HUDEP-2 (cell line): ENCODE data around the gene PPFIA3.

Source experiments
- DNase-seq, 76 experiments: peaks; one replicate each; lab custom pipeline; 2025; ENCODE audit not compliant: unreplicated experiment in 76 of 76; lab: John Stamatoyannopoulos, UW

Gene PPFIA3

DNA sequence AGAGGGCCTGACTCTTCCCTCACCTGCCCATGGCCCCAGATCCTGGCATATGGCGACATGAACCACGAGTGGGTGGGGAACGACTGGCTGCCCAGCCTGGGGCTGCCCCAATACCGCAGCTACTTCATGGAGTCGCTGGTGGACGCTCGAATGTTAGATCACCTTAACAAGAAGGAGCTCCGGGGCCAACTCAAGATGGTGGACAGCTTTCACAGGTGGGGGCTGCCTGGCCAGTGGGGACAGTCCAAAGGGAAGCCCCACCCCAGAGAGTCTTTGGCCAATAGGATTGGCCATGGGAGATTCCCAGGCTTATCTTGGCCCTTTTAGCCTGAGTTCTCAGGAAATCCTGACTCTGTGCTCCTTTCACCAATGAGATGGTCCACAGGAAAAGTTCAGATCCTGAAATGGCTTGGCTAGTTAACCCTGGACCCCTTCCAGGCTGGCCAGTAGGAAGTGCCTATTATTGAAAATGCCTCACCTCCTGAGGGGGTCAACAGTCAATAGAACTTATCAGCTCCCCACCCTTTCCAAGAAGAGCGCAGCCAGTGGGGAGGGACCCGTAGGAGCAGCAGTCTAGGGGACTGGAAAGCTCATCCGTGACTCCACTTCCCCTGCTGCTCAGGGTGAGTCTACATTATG is 28.8 kb downstream of the PPFIA3 start:
- no peak for DNase-seq

DNA sequence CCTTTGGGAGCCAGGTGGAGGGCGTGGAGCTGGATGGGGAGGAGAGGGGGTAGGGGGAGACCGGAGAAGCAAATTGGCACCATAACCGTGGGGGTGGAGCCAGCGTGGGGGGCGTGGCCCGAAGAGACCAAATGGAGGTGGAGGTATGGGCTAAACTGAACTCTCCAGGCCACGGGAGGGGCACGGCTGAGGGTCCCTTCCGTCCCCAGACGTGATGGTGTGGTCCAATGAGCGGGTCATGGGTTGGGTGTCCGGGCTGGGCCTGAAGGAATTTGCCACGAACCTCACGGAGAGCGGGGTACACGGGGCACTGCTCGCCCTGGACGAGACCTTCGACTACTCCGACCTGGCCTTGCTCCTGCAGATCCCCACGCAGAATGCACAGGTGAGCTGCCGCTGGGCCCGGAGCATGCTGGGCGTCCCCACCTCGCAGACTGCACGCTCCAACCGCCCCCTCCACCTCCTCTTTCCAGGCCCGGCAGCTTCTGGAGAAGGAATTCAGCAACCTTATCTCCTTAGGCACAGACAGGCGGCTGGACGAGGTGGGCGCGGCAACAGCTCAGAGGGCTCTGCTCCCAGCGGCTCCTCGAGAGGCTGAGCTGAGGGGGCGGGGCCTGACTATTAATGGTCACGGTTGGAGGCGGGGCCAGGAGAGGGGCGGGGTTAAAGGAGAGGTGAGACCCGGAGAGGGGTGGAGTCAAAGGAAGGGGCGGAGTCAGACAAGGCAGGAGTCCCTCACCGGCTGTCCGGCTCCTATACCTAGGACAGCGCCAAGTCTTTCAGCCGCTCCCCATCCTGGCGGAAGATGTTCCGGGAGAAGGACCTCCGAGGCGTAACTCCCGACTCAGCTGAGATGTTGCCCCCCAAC is 29.7 kb downstream of the PPFIA3 start:
- peak; percentile 72 to 100 (median 100) for DNase-seq

DNA sequence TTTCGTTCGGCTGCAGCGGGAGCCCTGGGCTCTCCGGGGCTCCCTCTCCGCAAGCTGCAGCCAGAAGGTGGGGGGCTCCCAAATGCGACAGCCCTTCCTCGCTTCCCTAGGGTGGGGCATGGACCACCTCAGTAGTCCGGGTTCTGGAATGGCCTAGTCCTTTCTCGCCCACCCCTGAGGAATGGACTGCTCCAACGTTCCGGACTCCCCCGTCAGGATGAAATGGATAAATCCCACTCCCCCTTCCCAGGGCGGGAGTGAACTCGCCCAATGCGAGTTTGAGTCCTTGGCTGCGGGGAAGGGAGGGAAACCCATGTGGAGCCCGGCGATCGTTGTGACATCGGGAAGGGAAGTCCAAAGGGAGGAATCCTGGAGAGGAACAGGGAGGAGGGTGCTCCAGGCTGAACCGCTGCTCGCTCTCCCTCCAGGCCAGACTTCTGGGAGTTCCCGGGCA is 30.3 kb downstream of the PPFIA3 start:
- peak in 67 of 76 experiments; percentile 26 to 97 (median 68) for DNase-seq

DNA sequence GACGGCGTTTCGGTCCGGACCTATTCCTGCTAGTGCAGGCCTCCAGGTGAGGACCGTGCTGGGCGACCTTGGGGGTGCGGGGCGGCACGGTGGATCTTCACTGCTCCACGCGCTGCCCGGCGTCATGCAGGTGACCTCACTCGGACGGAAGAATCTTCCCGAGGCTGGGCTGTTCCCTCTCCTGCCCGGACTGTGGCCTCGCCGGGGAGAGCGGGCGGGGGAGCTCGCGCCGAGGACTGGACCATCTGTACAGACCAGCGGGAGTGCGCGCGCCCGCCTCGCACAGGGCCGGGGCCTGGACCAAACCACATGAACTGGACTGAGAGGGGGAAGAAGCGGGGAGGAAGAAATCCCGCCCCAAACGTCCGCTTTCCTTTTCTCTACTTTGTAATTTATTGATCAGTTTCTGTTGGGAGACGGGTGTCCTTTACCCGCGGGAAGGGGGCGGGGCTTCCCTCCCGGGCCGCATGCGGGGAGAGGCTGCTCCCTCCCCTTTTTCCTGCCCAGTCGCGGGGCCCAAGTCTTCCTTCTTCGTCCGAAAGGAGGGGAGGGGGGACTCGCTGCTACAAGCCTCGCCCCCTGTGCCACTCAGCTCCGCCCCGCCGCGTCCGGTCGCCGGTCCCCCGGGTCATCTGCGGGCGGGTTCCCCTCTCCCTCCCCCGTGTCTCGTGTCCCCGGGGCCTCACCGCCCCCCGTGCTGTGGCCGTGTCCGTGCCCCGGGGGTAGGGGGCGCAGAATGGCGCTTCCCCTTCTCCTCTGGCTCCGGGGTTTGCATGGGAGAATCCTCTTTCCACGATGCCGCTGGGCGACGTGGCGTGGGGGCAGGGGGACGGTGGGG is 31.0 kb downstream of the PPFIA3 start:
- peak in 72 of 76 experiments; percentile 42 to 99 (median 86) for DNase-seq

DNA sequence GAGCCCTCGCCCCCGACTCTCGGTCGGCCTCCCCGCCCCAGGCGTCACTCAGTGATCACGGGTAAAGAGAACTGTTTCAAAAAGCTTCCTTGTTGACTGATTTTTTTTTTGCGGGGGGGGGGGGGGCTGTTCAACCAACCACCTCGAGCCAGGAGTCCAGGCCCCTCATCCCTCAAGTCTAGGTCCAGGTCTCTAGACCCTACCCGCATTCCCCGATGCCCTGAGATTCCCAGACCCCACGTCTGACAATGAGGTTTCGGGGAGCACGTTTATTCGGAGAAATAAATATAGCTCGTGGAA is 31.6 kb downstream of the PPFIA3 start:
- DNase-seq: peak in 2 of 76 experiments; percentile 16 to 60

DNA sequence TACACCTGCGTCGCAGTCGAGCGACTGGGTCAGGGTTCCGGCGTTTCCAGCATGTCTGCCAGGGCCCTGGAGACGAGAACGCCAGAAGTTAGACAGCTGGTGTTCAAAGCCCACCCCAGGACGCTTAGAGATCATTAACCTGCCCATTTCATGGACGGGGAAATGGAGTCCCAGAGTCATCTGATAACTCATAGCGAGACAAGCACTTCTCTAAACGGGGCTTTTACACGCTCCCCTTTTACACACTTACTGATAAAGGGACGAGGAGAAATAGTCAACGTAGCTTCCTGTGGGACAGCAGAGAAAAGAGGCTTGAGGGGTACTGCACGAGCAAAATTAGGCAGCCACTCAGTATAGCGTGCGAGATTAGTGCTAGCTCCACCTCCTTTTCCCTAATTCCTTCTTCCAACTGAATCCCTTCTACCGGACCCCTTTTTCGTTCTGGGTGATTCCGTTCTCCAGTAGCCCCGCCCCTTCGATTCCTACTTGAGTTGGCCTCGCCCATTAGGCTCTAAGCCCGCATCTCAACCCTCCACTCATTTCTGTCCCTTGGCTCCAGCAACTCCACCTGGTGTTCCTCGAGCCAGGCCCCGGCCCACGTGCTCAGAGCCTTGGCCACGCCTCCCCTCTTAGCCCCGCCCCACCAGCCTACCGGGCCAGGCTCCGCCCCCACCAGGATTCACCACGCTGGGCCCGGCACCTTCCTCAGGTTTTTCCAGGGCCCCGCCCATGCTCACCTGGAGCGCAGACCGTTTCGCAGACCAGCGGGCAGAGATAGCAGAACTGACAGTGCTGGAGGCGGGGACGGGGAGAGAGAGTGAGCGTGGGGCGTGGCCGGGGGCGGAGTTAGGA is 32.1 kb downstream of the PPFIA3 start:
- peak in 72 of 76 experiments; percentile 59 to 96 (median 86) for DNase-seq

DNA sequence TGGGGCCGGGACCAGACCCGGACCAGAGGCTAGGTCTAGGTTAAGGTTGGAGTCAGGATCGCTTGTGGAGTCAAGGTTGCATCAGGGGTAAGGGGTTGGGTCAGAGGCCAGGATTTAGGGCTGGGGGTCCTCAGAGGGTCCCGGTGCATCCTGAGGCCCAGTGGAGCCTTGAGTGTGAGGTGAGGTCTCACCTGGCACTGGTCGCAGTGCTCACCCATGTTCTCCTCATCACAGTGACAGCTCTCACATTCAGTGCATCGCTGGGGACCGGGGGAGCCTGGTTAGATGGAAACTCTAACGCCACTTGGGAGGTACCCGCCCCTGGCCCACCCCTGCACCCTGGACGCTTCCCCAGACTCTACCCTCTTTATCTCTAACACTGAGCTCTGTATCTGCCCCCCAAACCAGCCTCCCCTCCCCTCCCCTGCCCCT is 32.8 kb downstream of the PPFIA3 start:
- no peak for DNase-seq

DNA sequence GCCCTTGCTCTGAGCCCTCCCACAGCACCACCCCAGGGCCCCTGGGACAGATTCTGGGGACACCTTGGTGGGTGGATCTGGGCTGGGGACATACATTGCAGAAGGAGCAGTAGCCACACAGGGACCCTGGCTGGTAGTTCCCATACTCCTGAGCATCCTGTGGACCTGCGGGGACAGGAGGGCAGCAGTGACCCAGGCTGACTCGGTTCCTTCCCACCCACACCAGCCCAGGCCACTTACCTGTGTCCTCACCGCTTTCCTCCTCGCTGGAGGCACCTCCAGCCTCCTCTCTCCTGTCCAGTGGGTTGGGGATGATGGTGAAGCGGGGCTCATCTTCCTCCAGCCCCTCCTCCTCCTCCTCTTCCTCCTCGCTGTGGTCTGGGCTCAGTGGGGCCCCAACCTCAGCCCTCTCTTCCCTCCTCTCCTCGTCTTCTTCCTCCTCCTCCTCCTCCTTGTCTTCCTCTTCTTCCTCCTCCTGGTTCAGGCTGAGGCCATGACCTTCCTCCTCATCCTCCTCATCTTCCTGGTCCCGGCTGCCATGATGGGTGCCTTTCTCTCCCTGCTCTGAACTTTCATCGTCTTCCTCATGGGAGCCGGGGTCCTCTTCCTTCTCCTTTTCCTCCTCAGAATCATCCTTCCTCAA is 33.9 kb downstream of the PPFIA3 start:
- no peak for DNase-seq

DNA sequence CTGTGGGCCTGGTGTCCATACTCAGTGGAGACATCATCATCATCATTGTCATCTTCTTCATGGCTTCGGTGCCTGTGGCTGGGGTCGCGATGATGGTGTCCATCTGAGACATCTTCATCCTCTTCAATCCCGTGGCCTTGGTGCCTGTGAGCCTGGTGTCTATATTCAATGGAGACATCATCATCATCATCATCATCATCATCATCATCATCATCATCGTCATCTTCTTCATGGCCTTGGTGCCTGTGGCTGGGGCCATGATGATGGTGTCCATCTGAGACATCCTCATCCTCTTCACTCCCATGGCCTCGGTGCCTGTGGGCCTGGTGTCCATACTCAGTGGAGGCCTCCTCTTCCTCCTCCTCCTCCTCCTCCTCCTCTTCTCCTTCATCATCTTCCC is 34.9 kb downstream of the PPFIA3 start:
- no peak for DNase-seq

DNA sequence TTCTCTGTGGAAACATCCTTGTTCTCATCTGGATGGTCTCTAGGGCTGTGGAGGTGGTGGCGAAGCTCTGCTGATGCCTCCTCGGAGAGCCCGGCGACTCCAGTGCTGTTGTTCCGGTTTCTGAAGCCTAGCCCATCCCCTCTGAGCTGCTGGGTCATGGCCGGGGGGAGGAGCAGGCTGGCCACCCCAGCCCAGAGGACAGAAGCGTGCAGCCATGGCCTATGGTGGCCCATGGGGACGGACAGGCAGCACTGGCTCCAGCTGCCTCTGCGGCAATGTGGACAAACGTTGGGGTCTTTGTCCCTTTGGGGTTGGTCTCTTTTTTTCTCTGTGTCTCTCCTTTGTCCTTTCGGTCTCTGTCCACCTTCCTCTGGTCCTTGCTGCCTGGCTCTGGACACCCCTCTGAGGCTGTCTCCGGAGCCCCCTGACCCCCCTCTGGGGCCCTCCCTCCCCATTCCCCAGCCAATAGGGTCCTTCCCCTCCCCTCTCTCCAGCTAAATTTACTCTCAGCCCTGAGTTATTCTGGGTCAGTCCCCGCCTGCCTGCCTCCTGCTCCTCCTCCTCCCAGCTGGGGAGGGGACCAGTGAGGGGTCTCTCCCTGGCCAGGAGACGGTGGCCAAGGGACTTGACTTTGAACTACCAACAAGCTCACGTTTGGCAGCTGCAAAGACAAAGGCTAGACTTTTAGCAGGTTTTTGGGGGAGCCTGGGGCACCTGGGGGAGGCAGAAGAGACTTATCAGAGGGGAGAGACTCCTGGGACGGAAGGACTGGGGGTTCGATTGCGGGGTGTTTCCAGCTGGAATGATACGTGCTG is 35.9 kb downstream of the PPFIA3 start, which contains the start of gene HRC:
TSS of gene HRC (minus strand) at position 392 of the 815 bp plus-strand sequence. CDS start at position 233, 159 bp downstream.
- no peak for DNase-seq

DNA sequence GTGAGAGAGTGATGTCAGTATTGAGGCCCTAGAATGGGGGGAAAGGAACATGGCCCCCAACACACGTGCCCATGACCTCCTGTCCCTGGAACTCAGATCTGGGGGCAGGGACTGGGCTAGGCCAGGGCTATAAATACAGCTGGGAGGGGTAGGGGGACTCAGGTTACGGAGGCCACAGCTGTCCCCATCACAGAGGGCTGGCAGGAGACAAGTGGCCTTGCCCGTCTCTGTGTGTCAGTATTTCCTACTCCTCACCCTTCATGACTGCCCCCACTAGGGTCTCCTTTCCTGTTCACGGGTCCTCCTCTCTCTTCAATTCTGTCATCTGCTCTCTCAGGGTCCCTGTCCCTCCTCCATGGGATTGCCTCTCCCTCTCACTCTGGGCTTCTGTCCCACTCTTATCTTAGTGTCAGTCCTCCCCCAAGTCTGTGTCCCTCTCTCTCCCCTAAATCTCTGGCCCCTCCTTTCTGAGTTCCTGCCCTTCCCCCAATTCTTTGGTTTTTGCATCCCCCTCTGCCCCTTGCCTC is 36.5 kb downstream of the PPFIA3 start:
- DNase-seq: no peak

DNA sequence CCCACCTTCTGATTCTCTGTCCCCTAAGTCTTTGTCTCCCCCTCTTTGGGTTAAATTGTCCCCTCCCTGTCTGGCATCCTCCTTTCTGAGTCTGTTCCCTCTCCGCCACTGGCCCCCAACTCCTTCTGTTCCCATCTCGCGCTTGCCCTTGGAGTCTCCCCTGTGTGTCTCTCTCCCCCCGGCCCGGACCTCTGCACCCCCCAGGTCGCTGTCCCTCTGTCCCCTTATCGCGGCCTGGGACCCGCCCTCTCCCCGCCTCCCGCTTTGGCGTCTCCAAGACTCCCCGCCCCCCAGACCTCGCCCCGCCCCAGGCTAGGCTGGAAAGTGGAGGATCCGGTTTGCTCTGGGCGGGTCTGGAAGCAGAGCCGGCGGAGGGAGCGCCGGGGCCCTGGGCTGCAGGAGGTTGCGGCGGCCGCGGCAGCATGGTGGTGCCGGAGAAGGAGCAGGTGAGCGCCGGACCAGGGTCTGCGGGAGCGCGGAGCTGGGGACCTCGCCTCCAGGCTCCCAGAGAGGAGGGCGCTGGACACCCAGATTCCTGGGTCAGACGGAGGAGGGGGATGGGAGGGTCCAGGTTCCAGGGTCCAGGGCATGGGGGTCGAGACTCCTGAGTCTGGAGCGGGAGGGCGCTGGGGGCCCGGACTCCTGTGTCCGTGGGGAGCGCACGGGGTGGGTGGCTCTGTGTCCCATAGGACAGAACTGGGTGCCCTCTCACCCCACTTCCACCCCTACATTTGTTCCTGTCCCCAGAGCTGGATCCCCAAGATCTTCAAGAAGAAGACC is 38.3 kb downstream of the PPFIA3 start, which contains the start of gene TRPM4:
TSS of gene TRPM4 (plus strand) at position 348 of the 780 bp plus-strand sequence. CDS start at position 423, 75 bp downstream.
- peak in 68 of 76 experiments; percentile 11 to 91 (median 73) for DNase-seq

DNA sequence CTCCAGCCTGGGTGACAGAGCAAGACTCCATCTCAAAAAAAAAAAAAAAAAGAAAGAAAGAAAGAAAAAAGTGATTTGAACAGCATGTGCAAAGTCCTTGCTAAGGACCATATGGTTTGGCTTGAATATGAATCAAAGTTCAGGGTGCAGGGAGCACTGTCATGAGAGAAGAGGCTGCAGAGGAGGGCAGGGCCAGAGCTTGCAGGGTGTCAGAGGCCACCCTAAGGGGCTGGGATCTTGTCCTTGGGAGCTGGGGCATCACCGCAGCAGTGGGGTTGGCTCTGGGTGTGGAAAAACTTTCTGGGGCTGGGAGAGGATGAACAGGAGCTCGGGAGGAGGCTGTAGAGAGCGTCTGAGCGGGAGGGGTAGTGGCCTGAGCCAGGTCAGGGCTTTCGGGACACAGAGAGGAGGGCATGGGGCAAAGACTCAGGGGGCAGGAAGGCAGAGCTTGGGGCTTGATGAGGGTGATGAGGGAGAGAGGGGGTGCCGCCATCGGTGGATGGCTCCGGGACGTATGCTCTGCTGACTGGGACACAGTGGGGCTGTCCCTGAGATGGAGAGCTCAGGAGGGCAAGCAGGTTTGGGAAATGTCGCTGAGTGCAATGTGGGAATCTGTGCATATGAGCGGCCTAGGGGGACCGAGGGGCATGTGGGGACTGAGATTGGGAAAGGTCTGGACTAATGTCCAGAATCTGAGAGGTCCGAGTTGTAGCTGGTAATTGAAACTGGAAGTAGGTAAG is 41.3 kb downstream of the PPFIA3 start:
- no peak for DNase-seq

DNA sequence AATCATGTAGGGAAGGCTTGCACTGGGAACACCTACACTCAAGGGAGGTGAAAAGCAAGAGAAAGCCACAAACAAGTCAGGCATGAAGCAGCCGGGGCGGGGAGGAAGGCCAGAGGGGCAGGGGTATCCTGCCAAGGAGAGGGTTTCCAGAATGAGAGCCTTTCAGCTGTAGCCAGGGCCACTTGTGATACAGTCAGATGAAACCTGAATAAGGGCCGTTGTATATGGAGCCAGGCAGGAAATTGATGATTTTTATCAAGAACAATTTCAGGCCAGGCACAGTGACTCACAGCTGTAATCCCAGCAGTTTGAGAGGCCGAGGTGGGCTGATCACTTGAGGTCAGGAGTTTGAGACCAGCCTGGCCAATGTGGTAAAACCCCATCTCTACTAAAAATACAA is 42.6 kb downstream of the PPFIA3 start:
- peak in 3 of 76 experiments; percentile 15 to 17 (median 17) for DNase-seq

DNA sequence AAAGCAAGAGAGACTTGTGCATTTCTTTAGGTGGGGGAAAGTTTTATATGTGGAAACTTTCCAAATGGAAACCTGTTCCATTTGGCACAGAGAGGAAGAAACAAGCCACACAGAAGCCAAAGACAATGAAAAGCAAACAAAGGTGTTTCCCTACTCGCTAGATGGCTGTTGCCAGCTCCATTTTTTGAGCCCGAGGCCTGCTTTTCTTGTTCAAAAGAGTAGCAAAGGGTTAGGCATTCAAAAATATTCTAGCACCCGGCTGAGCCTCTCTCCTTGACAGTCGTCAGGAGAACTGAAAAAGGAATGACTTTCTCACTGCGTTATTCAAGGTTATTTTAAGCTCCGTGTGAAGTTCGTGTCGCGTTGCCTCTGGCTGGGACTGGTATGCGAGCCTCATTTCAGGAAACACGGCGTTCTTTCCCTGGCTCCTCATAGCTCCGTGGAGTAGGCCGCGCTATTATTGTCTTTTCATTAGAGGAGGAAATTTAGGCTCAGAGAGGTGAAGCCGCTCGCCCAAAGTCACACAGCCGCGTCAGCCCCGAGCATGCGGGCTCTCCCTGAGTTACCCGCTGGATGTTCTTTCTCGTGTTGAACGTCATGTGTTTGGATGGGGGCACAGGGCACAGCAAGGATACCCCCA is 45.9 kb downstream of the PPFIA3 start:
- no peak for DNase-seq

DNA sequence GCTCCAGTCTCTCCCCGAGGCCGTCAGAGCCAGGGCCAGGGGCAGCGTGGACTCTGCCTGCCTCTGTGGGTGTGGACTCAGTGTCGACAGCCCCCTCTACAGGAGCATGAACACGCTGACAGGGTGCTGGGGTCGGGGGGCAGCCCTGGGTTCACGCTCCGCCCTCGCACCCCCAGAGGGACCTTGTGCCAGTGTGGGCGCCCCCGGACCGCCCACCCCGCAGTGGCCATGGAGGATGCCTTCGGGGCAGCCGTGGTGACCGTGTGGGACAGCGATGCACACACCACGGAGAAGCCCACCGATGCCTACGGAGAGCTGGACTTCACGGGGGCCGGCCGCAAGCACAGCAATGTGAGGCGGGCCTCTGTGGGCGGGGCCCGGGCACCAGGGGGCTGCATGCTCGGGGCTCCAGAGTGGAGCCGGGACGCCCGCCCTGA is 46.5 kb downstream of the PPFIA3 start:
- no peak for DNase-seq
